GM11168 (cell line): ENCODE results near the gene TNKS1BP1.

ENCODE experiments used
- in situ Hi-C: fragments of 300-500 bp; cut with MboI; formaldehyde crosslinking; loops from one replicate; pipeline ENCODE4 v1.12.0; 2022; ENCODE audit warnings: low sequenced_read_pairs; ENCODE audit not compliant: unreplicated experiment

TNKS1BP1 gene

DNA sequence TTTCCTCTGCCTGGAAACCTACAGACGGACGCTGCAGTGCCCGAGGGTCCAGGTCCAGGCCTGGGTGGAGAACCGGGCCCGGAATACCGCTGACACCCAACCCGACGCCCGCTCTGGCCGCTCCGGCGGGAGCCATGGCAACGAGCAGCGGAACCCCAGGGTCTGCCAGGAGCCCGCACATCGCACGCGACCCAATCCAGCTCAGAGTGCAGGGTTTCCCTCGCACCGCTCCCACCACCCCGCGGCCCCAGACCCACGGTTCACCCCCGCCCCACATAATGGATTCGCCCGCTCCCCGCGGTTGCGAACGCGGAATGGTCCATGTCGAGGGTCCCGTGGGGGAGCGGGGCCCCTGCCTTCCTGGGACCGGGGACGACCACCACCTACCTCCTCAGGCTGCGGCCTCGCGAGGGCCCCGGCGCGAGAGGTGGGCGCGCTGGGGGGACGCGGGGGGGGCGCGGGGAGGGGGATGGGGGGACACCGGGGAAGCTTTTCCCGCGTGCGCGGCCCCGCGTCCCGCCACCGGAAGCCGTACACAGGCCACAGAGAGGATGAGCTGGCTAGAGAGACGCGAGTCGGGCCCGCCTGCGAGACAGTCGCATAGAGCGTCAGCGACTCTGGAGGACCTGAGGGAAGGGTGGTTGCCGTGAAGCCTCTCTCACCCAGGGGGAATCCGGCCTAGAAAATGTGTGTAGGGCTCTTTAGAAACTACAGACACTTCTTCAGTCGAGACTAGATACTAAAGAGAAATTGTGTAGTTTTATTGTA lies 10.8 kb upstream of the TNKS1BP1 start, which contains the start of gene SSRP1:
TSS of gene SSRP1 (minus strand) at position 550 of the 768 bp plus-strand sequence. CDS start 771 bp downstream, outside the sequence.
- in situ Hi-C loops = no loop called here

DNA sequence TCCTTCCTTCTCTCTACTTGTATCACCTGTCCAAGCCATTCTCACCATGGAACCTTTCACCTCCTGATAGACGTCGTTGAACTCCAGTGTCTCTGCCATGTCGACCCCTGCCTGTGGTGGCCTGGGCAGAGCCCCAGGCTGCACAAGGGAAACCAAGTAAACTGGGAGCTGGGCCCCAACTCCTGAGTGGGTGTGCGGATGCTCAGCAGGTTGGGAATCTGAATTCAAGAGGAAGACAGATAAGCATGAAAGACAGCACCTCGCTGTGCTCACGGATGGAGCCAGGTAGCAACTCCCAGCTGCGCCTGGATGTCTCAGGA lies 10.2 kb upstream of the TNKS1BP1 start:
- in situ Hi-C loops = no loop called here

DNA sequence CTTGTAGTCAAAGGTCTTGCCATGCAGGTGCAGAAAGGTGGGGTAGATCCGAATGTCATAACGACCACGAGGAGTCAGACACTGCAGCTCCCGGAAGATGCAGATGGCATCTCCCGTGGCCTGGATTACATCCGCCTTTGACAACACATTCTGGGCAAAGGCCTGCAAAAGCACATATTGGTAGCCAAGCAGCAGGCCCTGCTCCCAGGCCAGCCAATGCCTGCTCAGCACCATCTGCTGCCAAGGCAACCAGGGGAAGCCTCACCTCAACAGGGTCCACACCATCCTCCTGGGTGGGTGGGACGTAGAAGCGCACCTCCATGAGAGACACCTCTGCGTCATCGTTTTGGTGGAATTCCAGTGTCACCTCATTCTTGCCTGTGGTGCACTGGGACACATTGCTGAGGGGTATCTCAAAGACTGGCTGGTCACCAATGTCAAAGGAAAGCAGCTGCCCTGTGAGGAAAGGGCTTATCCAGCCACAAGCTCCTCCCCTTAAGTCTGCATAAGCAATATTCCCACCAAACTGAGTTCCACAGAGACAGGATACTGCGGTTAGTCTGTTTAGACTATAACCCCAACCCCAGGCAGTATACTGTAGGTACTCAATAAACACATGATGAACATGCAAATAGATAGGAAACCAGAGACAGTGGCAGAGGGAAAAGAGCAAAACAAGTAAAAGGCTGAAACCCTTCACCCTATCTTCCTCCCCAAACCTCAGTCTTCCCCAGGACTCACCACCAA lies 8.1 kb upstream of the TNKS1BP1 start:
- in situ Hi-C loops = no loop called here

DNA sequence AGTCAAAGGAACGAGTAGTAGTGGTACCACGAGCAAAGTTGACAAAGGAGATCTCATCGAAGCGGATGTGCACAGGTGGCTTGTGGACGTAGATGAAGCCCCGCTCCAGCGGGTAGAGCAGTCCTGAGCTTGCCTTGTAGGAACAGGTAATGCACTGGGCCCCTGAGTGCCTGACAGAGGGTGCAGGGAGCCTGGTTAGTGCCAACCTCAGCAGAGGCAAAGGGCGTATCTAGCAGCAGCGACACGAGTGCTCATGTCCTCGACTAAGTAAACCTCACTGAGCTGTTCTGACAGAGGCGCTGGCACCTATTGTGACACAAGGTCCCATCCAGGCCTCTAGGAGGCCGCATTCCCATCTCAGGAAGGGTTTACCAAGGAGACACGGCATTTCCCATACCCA lies 7.0 kb upstream of the TNKS1BP1 start:
- in situ Hi-C loops = no loop called here

DNA sequence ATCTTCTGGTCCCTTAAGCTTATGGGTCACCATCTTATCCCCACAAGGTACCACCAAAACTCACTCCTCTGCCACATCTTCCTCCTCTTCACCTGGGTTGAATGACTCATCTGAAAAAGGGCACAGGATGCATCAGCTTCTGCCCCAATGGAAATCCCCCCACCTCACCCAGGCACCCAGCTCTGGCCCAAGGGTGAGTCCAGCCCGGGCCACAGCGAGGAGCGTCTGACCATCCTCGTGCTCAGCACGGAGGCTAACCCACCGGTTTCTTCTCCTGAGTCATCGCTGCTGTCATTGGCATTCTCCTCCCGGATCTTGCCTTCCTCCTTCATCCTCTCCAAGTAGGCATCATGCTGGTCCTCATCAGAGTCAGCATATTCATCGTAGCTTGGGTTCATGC lies 5.3 kb upstream of the TNKS1BP1 start:
- in situ Hi-C loops = no loop called here

DNA sequence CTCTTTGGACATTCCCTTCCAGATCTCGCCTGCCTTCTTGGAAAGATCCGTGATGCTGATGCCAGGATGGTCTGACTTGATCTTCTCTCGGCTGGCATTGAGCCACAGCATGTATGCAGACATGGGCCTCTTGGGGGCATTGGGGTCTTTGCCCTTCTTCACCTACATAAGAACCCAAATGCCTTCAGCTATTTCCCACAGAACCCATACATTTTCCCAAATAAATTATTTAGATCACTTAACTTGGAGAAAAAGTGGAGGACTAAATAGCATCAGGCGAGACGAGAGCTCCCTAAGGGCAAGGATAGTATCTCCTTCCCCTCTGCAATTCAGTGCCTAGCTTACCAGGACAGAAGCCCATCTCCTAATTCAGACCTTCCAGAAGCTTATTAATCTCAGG lies 3.0 kb upstream of the TNKS1BP1 start:
- in situ Hi-C loops = no loop called here

DNA sequence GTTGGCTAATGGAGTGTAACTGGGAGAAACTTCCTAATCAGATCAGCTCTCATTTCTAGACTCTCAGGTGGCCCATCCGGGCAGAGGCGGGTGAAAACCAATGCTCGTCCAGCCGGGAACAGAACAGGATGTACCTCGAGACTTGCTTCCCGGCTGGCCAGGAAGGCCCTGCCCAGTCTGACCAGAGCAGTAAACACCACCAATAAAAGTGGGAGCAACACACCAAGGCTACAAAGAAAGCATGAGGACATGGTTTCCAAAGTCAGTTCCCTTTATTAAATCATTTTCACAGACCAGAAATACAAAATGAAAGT lies 940 bp upstream of the TNKS1BP1 start:
- in situ Hi-C loops = no loop called here

DNA sequence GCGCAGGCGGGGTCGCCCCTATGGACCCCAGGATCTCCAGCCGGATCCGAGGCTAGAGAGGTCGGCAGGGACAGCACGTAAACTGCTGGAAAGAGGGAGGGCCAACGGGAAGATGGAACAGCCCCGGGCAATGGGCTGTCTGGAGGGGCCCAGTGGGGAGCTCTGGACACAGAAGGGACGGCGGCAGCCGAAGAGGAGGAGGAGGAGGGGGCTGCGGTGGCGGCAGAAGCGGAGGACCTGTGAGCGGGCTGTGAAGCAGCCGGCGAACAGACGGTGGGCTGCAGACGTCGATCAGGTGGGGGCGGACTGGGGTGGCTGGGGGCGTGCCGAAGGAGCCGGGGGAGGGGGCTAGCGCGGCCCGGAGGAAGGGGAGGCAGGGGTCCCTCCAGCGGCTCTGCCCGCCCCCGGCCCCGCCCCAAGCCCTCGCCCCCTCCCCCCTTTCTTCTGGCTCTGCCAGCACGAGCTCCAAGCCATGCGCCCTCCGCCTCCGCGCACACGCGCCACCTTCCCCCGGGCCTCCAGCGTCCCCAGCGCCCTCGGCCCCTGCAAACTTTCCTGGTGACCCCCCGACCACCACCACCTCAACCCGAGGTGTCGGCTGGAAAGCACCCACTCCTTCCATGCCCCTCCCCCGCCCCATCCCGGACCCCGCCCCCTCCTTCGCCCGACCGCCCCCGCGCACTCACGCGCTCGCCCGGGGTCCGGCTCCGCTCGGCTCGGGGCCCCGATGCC lies 432 bp downstream of the TNKS1BP1 start:
- in situ Hi-C loops = no loop called here

DNA sequence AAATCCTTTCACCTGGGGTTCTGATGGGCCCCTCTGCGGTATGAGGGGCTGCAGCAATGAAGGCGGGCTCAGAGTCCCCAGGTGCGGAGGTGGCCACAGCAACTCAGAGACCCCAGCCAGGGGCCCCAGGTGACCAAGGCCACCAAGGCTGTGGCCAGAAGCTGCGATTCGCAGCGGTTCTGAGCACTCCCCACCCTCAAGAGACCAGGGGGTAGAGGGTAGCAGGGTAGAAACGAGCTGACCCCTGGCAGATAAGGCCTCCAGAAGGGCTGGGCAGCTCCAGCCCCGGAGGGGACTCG lies 948 bp downstream of the TNKS1BP1 start:
- in situ Hi-C loops = no loop called here

DNA sequence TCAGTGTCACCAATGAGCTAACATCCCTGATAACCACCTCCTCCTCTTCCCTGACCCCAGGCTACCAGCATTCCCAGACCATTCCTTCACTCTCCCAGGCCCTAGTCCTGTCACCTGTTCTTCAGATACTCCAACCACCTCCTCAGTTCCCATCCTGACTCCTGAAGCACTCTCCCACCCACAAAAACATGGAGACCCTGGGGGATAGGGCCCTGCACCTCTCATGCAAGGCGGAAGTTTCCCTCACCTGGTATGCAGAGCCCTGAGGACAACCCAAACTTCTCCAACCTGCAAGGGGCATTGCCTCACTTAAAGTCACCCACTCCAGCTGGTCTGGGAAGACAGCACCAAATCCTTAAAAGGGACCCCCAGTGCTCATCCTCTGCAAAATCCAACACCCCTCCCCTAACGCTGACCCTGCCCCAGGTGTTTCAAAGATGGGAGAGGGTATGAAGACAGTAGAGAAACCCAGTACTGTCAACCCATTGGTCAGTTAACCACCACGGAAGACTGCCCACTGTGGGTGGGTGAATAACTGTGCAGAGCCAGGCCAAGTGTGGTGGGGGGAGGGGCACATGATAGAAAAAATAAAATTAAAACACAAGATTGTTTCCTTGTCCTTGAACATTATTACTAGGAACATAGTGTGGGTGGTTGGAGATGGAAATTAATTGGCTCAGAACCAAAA lies 1.4 kb downstream of the TNKS1BP1 start:
- in situ Hi-C loops = no loop called here

DNA sequence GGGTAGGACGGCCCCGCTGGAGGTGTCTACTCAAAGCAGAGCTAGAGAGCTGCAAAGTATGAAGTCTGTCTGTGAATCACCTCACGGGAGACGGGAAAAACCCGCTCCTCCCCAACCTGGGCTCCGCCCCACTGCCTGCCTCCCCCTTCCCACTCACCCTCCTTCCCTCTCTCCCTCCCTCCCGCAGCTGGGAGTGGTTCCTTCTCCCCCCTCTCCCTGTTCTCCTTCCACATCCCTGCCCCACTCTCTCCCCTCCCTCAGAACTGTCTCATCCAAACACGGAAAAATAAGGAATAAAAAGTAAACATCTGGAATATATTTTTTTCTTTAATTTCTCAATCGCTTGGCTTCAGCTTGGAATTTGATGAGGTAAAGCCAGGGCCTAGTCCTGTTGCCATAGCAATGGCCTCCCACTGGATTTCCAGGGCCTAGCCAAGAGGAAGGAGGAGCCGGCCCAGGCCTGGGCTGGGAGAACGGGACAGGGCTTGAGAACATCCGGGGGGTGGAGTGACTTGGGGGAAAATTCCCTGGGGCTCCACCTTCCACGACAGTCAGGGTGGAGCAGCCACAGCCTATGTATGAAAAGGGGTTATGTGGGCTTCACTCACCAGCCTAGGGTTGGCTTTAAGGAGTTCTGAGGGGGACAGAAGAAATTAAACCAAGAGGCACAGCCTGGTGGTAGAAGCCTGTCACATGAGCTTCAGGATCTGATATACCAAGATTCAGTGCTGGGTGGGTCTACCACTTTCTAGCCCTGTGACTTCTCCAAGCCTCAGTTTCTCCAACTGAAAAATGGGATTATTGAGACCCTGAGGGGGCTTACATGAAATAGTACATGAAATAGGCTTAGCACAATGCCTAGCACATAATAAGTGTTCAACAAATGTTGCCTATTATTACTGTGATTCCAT lies 2.2 kb downstream of the TNKS1BP1 start:
- in situ Hi-C loops = no loop called here

DNA sequence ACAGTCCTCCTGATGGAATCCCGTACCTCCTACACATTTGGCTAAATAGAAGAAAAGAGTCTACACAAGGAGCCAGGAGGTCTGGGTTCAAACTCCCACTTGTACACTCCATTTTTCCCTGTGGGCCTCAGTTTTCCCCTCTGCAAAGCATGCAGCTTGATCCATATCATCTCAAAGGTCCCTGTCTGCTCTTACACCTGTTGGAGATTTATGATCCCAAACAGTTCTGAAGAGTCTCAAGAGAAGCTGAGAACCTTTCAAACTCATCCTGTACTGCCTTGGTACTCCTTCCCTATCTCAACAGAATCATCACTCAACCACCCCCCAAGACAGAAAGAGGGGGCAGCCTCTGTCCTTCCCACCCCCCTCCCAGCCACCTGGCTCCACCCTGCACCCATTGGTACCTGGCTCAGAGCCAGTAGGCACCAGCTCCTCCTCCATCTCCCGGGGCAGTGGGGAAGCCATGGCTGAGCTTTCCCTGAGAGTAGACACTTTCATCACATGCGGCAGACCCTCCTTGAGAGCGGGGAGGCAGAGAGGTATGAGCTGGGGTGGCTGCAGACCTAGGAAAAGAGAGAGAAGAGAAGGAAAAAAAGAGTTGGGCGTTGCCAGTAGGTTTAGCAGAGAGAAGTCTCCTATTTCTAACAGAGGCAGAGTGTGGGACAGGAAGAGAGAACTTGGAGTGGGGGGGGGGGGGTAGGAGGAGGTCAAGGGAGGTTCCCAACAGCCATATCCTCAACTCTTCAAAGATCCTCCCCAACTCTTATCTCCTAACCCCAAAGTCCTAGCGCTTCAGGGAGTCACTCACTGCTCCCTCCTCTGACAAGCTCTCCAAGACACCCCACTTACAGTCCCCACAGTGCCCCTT lies 3.1 kb downstream of the TNKS1BP1 start:
- in situ Hi-C loops = no loop called here

DNA sequence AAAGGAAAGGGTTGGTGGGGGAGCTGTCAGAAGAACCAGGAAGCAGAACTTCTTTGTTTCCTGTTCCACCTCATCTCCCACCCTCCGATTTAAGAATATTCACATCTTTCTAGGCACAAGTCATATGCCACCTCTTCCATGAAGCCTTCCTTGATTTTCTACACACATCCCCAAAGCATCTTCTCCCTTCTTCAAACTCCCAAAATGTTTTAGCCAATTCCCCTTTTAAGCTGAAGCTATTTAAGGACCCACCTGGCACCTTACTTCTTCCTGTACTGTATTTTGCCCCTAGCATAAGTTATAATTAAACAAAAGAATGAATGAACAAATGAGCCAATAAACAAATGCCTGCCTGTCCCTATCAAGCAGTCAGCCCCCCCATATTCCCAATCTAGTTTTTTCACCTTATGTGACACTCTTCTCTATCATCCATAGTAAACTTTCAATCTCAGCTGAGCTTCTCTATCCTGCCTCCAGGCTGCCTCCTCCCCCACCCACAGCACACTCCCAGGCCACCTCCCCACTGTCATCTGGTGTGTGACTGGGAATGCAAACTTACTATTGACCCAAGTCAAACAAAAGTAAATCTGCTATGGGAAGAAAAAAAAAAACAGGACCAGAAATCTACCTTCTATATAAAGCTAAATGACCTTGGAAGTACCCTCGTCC lies 3.9 kb downstream of the TNKS1BP1 start:
- in situ Hi-C loops = no loop called here

DNA sequence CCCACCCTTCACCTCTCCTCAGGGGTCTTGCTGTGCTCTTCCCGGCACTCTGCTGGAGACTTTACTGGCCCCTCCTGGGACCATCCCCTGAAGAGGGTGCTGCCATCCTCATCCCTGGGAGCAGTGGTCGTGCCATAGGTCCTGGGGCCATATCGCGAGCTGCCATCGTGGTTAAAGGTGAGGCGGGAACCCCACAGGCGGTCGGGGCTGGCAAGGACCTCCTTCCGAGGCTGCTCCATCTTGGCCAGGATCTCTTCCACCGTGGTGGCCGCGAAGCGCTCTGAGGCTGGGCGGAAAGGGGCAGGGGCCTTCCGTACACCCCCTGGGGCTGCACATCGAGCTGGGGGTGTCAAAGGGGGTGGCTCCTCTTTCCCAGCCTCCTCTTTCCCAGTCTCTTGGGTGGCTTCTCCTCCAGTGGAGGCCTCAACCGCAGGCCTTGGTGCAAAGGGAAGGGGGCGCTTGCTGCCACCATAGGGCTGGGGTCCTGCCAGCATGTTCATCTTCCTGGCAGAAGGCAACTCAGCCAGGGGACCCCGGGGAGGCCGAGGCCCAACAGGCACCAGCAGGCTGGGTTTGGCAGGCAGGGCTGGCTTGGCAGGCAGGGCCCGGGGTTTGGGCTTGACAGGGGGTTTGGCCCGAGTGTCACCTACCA lies 4.6 kb downstream of the TNKS1BP1 start:
- in situ Hi-C loops = no loop called here

DNA sequence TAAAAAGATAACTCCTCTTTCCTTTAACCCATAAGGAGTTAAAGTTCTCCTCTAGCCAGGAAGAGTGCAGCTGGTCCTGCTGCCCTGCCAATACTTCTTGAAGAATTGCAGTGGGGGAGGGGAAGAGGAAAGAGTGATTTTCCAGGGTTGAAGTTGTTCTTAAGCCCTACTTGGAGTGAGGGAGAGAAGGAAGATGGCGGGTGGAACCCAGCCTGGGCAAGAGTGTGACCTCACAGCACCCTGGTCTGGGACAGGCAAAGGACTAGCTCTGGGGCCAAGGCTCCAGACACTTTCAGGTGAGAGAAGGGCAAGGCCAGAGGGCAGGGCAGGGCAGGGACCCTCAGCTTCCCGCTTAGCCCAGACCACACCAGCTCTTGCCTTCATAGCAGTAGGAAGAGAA lies 6.6 kb downstream of the TNKS1BP1 start:
- in situ Hi-C loops = no loop called here

DNA sequence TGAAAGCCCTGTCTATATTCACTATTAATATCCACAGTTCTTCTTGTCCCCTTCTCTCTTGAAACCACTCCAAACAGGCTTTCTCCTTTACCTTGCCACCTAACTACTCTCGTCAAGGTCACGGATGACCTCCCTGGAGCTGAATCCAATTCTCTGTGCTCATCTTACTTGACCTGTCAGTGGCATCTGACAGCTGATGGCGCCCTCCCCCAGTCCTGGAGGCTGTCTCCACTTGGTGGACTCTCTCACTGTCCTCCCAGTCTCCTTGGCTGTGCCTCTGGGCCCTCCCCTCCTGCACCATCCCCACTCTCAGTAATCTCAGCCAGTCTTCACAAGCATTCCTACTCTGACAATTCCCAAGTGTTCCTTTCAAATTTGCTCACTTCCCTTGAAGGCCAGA lies 8.7 kb downstream of the TNKS1BP1 start:
- in situ Hi-C loops = no loop called here

DNA sequence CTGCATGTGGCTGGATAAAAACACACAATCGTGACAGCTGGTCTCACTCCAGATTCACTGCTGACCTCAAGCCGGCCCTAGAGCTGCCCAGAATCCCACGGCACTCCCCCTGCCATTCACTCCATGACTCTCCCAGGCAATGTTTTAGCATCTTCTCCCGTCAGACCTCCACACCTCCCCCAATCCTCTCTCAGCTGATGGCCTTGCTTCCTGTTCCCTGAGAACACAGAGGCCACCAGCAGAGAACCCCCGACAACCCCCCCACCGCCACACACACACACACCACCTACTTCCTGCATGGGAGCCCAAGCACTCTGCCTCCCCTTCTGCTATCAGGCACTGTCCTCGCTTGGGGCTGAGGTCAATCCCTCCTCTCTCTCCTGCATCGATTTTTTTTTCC lies 9.3 kb downstream of the TNKS1BP1 start:
- in situ Hi-C loops = no loop called here
